Measurements from ENCODE around the gene ARL6IP6. TPM values are rescaled to one million over a fixed set of nuclear protein-coding genes. Genes with fewer than 3 reads are reported as not detected.

The ARL6IP6 gene
- total RNA-seq, 2 experiments from 2014 or later: 37.0 to 38.5 TPM

GRCh38 chr2:152782171-152782570 is 63.8 kb downstream of the ARL6IP6 start:
- ATAC-seq (ENCODE audit: low read depth): no peak
- Mint-ChIP-seq H3K36me3 (no peaks in the 10 kb centered on the region), H3K4me3 (no peak overlapping the region), H3K9me3 (no peaks in the 10 kb centered on the region), H3K4me1 (no peaks in the 10 kb centered on the region), H3K27ac (no peak overlapping the region), H3K27me3 (peaks cover 10% of the 10 kb centered on the region)
- POLR2A ChIA-PET: no interaction called here
- no peak for DNase-seq

- Mint-ChIP-seq H3K27ac (no peak overlapping the region), H3K4me3 (no peak overlapping the region), H3K27me3 (no peaks in the 10 kb centered on the region), H3K36me3 (no peaks in the 10 kb centered on the region), H3K9me3 (no peaks in the 10 kb centered on the region), H3K4me1 (no peaks in the 10 kb centered on the region)
- POLR2A ChIA-PET: no interaction called here
- DNase-seq: no peak
- no peak for ATAC-seq (ENCODE audit: low read depth)
These were observed 72.5 kb downstream of the ARL6IP6 start for GRCh38 chr2:152790883-152791282.

GRCh38 chr2:152791979-152792378 is 73.6 kb downstream of the ARL6IP6 start:
- DNase-seq: no peak
- H3K27me3 Mint-ChIP-seq: no peaks in the 10 kb centered on the region
- H3K9me3 Mint-ChIP-seq: no peaks in the 10 kb centered on the region
- POLR2A ChIA-PET: no interaction called here
- ATAC-seq (ENCODE audit: low read depth): no peak
- H3K36me3 Mint-ChIP-seq: no peaks in the 10 kb centered on the region
- no peak overlapping the region for H3K4me3 Mint-ChIP-seq
- no peaks in the 10 kb centered on the region for H3K4me1 Mint-ChIP-seq
- H3K27ac Mint-ChIP-seq: no peak overlapping the region

- no peak overlapping the region for H3K27ac Mint-ChIP-seq
- H3K4me3 Mint-ChIP-seq: no peak overlapping the region
- no peaks in the 10 kb centered on the region for H3K9me3 Mint-ChIP-seq
- no peaks in the 10 kb centered on the region for H3K27me3 Mint-ChIP-seq
- no peak for ATAC-seq (ENCODE audit: low read depth)
- H3K4me1 Mint-ChIP-seq: no peaks in the 10 kb centered on the region
- DNase-seq: no peak
- POLR2A ChIA-PET: no interaction called here
- H3K36me3 Mint-ChIP-seq: no peaks in the 10 kb centered on the region
These were observed 74.6 kb downstream of the ARL6IP6 start for GRCh38 chr2:152792974-152793373.

- Mint-ChIP-seq H3K27ac (no peak overlapping the region), H3K4me3 (no peak overlapping the region), H3K27me3 (peaks cover 1% of the 10 kb centered on the region), H3K9me3 (no peaks in the 10 kb centered on the region), H3K36me3 (no peaks in the 10 kb centered on the region), H3K4me1 (no peaks in the 10 kb centered on the region)
- ATAC-seq (ENCODE audit: low read depth) (no peak), DNase-seq (no peak)
- POLR2A ChIA-PET: no interaction called here
These were observed 78.5 kb downstream of the ARL6IP6 start for GRCh38 chr2:152796941-152797340.

GRCh38 chr2:152804687-152805408 is 86.4 kb downstream of the ARL6IP6 start:
- Mint-ChIP-seq H3K9me3 (peaks cover 2% of the 10 kb centered on the region), H3K36me3 (no peaks in the 10 kb centered on the region), H3K27ac (no peak overlapping the region), H3K27me3 (peaks cover 4% of the 10 kb centered on the region), H3K4me3 (no peak overlapping the region), H3K4me1 (peaks cover 2% of the 10 kb centered on the region)
- no peak for DNase-seq
- POLR2A ChIA-PET: no interaction called here
- ATAC-seq (ENCODE audit: low read depth): no peak

- DNase-seq (no peak), ATAC-seq (ENCODE audit: low read depth) (no peak)
- POLR2A ChIA-PET: no interaction called here
- H3K36me3 Mint-ChIP-seq: no peaks in the 10 kb centered on the region
- H3K9me3 Mint-ChIP-seq: peaks cover 7% of the 10 kb centered on the region
- H3K4me3 Mint-ChIP-seq: no peak overlapping the region
- peaks cover 5% of the 10 kb centered on the region for H3K27me3 Mint-ChIP-seq
- H3K27ac Mint-ChIP-seq: no peak overlapping the region
- H3K4me1 Mint-ChIP-seq: no peaks in the 10 kb centered on the region
These were observed 93.5 kb downstream of the ARL6IP6 start for GRCh38 chr2:152811916-152812315.

Other genes starting within 250 kb of the ARL6IP6 start
- gene PRPF40A, start 1.2 kb upstream of the ARL6IP6 start, total RNA-seq: 100 to 1,000 TPM; 108 to 113 TPM